Activated naive CD8-positive, alpha-beta T cell treated with anti-CD3 and anti-CD28 coated beads, Interleukin-2, amount 50 U/mL, for 24 hours (primary cell): ENCODE results near the gene TRDN.
"Not testable (repeated sequence)": the region's sequence is repeated elsewhere in the genome, so short reads cannot be mapped to it uniquely, and the experiment has no call there.

Experiments used
- ATAC-seq: fragments of 150-1000 bp; cut with Tn5 transposase; one replicate; pipeline ENCODE4 v1.10.0; 2021
- DNase-seq: peaks from one replicate; pipeline ENCODE4 v3.0.0; 2021
- H3K27ac Mint-ChIP-seq: one replicate; pipeline ENCODE4 v1.8.0; 2021; ENCODE audit warnings: mild to moderate bottlenecking, mixed read lengths
- H3K27me3 Mint-ChIP-seq: one replicate; pipeline ENCODE4 v1.8.0; 2021; ENCODE audit warnings: mixed read lengths
- H3K36me3 Mint-ChIP-seq: one replicate; pipeline ENCODE4 v1.8.0; 2021; ENCODE audit warnings: low read depth, mixed read lengths
- H3K4me1 Mint-ChIP-seq: one replicate; pipeline ENCODE4 v1.8.0; 2021; ENCODE audit warnings: mixed read lengths
- H3K4me3 Mint-ChIP-seq: one replicate; pipeline ENCODE4 v1.8.0; 2021; ENCODE audit warnings: mild to moderate bottlenecking, moderate library complexity, mixed read lengths
- H3K9me3 Mint-ChIP-seq: one replicate; pipeline ENCODE4 v1.8.0; 2021; ENCODE audit warnings: mixed read lengths

TRDN gene

GRCh38 chr6:123462152-123462551 lies 174.6 kb downstream of the TRDN start:
- H3K9me3 Mint-ChIP-seq = no peaks in the 10 kb centered on the region
- no peak overlapping the region for H3K27ac Mint-ChIP-seq
- H3K27me3 Mint-ChIP-seq = no peaks in the 10 kb centered on the region
- ATAC-seq = no peak
- H3K36me3 Mint-ChIP-seq = no peaks in the 10 kb centered on the region
- H3K4me1 Mint-ChIP-seq = no peaks in the 10 kb centered on the region
- no peak for DNase-seq
- no peak overlapping the region for H3K4me3 Mint-ChIP-seq

GRCh38 chr6:123458218-123458617 lies 178.5 kb downstream of the TRDN start:
- Mint-ChIP-seq H3K27ac (no peak overlapping the region), H3K27me3 (no peaks in the 10 kb centered on the region), H3K4me1 (no peaks in the 10 kb centered on the region), H3K36me3 (no peaks in the 10 kb centered on the region), H3K4me3 (no peak overlapping the region), H3K9me3 (no peaks in the 10 kb centered on the region)
- DNase-seq (no peak), ATAC-seq (no peak)

- ATAC-seq (no peak), DNase-seq (no peak)
- Mint-ChIP-seq H3K4me3 (no peak overlapping the region), H3K9me3 (peaks cover 6% of the 10 kb centered on the region), H3K36me3 (no peaks in the 10 kb centered on the region), H3K4me1 (no peaks in the 10 kb centered on the region), H3K27me3 (no peaks in the 10 kb centered on the region), H3K27ac (no peak overlapping the region)
Observed at GRCh38 chr6:123456836-123457235, 179.9 kb downstream of the TRDN start.

- no peak overlapping the region for H3K4me3 Mint-ChIP-seq
- no peaks in the 10 kb centered on the region for H3K36me3 Mint-ChIP-seq
- peaks cover 6% of the 10 kb centered on the region for H3K9me3 Mint-ChIP-seq
- no peak overlapping the region for H3K27ac Mint-ChIP-seq
- ATAC-seq (no peak), DNase-seq (no peak)
- H3K4me1 Mint-ChIP-seq = no peaks in the 10 kb centered on the region
- no peaks in the 10 kb centered on the region for H3K27me3 Mint-ChIP-seq
Observed at GRCh38 chr6:123454448-123454847, 182.3 kb downstream of the TRDN start.

DNA sequence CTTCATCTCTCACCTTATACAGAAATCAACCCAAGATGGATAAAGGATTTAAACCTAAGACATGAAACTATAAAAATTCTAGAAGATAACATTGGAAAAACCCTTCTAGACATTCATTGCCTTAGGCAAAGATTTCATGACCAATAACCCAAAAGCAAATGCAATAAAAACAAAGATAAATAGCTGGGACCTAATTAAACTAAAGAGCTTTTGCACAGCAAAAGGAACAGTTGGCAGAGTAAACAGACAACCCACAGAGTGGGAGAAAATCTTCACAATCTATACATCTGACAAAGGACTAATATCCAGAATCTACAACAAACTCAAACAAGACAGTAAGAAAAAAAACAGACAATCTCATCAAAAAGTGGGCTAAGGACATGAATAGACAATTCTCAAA lies 183.7 kb downstream of the TRDN start:
- H3K4me3 Mint-ChIP-seq, H3K27ac Mint-ChIP-seq, H3K27me3 Mint-ChIP-seq, H3K36me3 Mint-ChIP-seq, H3K9me3 Mint-ChIP-seq, H3K4me1 Mint-ChIP-seq, ATAC-seq, DNase-seq: not testable (repeated sequence)

DNA sequence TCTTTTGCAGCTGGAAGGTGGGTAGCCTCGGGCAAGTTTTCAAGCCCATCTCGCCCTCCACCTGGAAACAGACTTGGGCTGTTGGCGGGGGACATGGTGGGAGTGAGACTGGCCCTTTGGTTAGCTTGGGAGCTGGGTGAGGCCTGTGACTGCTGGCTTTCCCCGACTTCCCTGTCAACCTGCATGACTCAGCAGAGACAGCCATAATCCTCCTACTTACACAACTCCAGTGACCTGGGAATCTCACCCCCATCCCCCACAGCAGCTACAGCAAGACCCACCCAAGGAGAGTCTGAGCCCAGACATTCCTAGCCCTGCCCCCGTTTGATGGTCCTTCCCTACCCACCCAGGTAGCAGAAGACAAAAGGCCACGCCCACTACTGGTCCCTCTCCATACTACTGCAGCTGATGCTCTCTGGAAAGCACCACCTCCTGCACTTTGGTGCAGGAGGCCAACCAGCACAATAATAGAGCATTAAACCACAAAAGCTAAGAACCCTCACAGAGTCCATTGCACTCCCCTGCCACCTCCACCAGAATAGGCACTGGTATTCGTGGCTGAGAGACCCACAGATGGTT lies 188.4 kb downstream of the TRDN start:
- no peak for ATAC-seq
- Mint-ChIP-seq H3K27me3 (no peaks in the 10 kb centered on the region), H3K9me3 (peaks cover 6% of the 10 kb centered on the region), H3K4me3 (no peak overlapping the region), H3K4me1 (no peaks in the 10 kb centered on the region), H3K27ac (no peak overlapping the region), H3K36me3 (no peaks in the 10 kb centered on the region)
- DNase-seq = no peak

GRCh38 chr6:123447315-123447937 lies 189.3 kb downstream of the TRDN start:
- H3K4me3 Mint-ChIP-seq = no peak overlapping the region
- H3K27me3 Mint-ChIP-seq = no peaks in the 10 kb centered on the region
- no peaks in the 10 kb centered on the region for H3K4me1 Mint-ChIP-seq

DNA sequence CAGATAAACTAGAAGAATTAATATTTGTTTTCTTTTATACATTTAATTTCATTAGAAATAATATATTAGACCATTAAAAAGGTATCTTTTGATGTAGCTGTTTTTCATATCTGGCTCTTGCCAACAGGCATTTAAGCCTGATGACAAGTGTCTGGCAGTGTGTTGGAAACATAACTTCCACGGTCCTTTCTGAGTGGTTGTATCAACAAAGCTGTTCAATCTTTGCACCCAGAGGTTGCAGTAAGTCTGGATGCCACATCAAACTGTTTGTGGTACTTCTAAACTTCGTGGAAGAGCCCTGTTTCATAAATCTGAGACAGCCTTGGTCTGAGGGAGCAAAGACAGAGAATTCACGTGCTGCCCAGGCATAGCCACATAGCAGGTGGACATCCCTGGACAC lies 197.4 kb downstream of the TRDN start:
- Mint-ChIP-seq H3K27ac (no peak overlapping the region), H3K27me3 (no peaks in the 10 kb centered on the region), H3K36me3 (no peaks in the 10 kb centered on the region), H3K4me1 (no peaks in the 10 kb centered on the region), H3K9me3 (peaks cover 4% of the 10 kb centered on the region), H3K4me3 (no peak overlapping the region)
- ATAC-seq = no peak
- no peak for DNase-seq

More at GRCh38 chr6:123447315-123447937, 189.3 kb downstream of the TRDN start:
- Mint-ChIP-seq H3K9me3 (no peaks in the 10 kb centered on the region), H3K36me3 (no peaks in the 10 kb centered on the region), H3K27ac (no peak overlapping the region)
- ATAC-seq (no peak), DNase-seq (no peak)

- DNase-seq (no peak), ATAC-seq (no peak)
- no peak overlapping the region for H3K27ac Mint-ChIP-seq
- H3K4me1 Mint-ChIP-seq = no peaks in the 10 kb centered on the region
- no peak overlapping the region for H3K4me3 Mint-ChIP-seq
- H3K27me3 Mint-ChIP-seq = no peaks in the 10 kb centered on the region
- H3K9me3 Mint-ChIP-seq = peaks cover 4% of the 10 kb centered on the region
- H3K36me3 Mint-ChIP-seq = no peaks in the 10 kb centered on the region
Observed at GRCh38 chr6:123434186-123434585, 202.6 kb downstream of the TRDN start.

DNA sequence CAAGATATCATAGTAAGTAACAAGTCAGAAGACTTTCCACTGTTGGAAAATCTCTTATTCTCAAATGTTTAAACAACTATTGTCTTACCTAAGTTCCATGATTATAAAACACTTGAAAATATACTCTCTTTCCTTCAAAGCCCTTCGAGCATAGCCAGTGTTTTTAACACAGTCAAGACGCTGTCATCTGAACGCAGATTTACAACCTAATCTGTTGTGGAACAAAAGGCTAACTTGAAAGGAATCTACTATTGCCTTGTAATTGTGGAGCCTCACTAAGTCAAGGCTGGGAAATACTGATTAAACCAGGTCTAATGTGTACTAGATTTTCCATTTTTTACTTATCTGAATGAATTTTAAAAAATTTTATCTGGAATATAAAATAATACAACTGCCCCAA lies 205.8 kb downstream of the TRDN start:
- no peak for DNase-seq
- Mint-ChIP-seq H3K9me3 (no peaks in the 10 kb centered on the region), H3K4me3 (no peak overlapping the region), H3K27me3 (no peaks in the 10 kb centered on the region), H3K36me3 (no peaks in the 10 kb centered on the region), H3K4me1 (no peaks in the 10 kb centered on the region), H3K27ac (no peak overlapping the region)
- no peak for ATAC-seq

DNA sequence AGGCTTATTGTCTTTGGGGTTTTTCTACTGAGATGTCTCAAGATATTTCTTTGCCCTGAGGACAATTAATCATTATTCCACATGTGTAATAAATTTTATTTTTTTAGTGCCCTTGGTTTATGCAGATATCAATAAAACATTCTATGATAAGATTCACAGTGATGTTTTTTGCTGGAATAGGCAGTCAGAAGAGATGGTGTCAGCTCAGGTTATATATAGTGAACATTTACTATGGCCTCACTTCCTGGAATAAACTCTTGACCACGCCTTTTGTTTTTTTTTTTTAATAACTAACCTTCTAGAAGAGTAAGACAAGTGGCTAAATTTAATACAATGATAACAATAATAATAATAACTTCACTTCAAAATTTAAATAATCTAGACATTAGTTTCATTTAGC lies 209.7 kb downstream of the TRDN start:
- no peaks in the 10 kb centered on the region for H3K4me1 Mint-ChIP-seq
- ATAC-seq (no peak), DNase-seq (no peak)
- H3K27ac Mint-ChIP-seq = no peak overlapping the region
- H3K4me3 Mint-ChIP-seq = no peak overlapping the region
- H3K36me3 Mint-ChIP-seq = no peaks in the 10 kb centered on the region
- H3K27me3 Mint-ChIP-seq = no peaks in the 10 kb centered on the region
- no peaks in the 10 kb centered on the region for H3K9me3 Mint-ChIP-seq

DNA sequence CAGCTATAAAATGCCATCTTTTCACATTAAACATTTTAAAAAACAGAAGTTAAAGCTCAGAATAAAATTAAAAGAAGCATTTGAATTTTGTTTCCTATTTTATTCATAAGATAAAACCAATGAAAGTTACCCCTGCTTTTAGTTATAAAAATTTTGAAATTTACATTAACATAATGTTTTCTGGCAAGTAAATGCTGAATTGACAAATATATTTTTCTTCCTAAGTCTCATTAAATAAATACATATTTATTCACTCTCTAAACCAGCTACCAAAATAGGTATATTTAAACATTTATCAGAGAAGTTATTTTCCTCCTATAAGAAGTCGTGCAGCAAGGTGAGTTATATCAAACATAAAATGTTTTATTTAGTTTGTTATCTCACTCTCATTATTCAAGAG lies 213.6 kb downstream of the TRDN start:
- Mint-ChIP-seq H3K27ac (no peak overlapping the region), H3K4me3 (no peak overlapping the region), H3K4me1 (no peaks in the 10 kb centered on the region), H3K36me3 (no peaks in the 10 kb centered on the region), H3K27me3 (no peaks in the 10 kb centered on the region), H3K9me3 (no peaks in the 10 kb centered on the region)
- ATAC-seq (no peak), DNase-seq (no peak)

DNA sequence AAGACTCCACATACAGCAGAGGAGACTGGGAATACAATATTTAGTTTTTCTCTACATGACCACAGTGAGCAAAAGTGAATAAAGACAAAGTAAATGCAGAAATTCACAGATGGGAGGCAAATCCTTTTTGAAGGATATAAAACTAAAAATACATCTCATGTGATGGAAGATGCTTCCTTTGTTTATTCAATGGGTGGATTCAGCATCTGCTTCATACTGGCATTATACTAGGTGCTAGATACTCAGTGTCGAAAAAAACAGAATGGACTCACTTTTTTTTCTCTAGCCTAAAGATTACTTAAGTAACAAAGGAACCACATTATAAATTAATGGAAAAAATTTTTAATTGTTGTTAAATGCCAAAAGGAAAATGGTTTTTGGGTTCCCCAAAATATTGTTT lies 216.2 kb downstream of the TRDN start:
- no peak for ATAC-seq

DNA sequence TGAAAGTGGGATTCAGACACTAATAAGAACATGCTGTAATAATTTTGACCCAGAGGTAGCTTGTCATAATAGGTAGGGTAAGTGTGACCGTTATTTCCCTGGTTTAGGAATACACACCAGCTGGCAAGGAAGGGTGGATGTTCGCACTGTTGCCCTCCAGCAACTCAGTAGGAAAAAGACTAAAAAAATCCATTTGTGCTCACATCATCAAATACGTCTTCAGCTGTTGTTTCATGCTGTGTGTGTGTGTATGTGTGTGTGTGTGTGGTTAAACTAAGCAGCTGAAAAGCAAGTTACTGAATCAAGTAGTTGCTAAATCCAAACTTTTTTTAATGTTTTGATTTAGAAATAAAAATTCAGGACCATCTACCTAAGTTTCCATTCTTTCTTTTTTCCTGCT lies 218.7 kb downstream of the TRDN start:
- Mint-ChIP-seq H3K36me3 (no peaks in the 10 kb centered on the region), H3K4me3 (no peak overlapping the region), H3K4me1 (no peaks in the 10 kb centered on the region), H3K27me3 (no peaks in the 10 kb centered on the region), H3K9me3 (no peaks in the 10 kb centered on the region), H3K27ac (no peak overlapping the region)
- ATAC-seq (no peak), DNase-seq (no peak)

More for the DNA sequence above, 216.2 kb downstream of the TRDN start:
- Mint-ChIP-seq H3K27me3 (no peaks in the 10 kb centered on the region), H3K4me3 (no peak overlapping the region), H3K4me1 (no peaks in the 10 kb centered on the region), H3K27ac (no peak overlapping the region), H3K9me3 (no peaks in the 10 kb centered on the region), H3K36me3 (no peaks in the 10 kb centered on the region)
- no peak for DNase-seq

DNA sequence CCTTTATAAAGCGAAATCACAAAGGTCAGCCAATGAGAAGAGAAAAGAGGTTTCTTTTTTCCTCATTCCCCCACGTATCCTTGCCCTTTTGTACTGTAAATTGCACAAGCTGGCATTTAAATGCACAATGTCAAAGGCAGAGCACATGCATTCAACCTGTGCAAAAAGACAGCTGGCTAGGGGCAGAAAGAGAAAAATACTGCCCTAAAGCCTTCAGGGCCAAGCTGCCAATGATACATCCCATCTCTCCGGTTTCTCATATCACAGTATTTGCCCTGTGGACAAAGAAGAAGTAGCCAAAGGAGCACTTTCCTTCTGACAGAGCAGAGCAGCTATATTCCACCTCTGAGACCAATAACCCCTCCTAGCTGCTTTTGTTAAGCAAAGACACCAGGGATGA lies 219.2 kb downstream of the TRDN start:
- H3K4me1 Mint-ChIP-seq = no peaks in the 10 kb centered on the region
- ATAC-seq (no peak), DNase-seq (no peak)
- no peak overlapping the region for H3K4me3 Mint-ChIP-seq
- no peaks in the 10 kb centered on the region for H3K9me3 Mint-ChIP-seq
- H3K27me3 Mint-ChIP-seq = peaks cover 2% of the 10 kb centered on the region
- no peak overlapping the region for H3K27ac Mint-ChIP-seq
- no peaks in the 10 kb centered on the region for H3K36me3 Mint-ChIP-seq
